AG09309 (cell line): ENCODE measurements around the gene FOSL1.

Experiments
- DNase-seq: peaks from one replicate; pipeline ENCODE4 v3.0.0-alpha.2; 2010; ENCODE audit warnings: low read depth
- H3K4me3 ChIP-seq: 2 replicates; pipeline ENCODE4 v1.5.1; 2011; ENCODE audit warnings: mild to moderate bottlenecking, low read depth, low read length, moderate library complexity; ENCODE audit not compliant: control insufficient read depth
- TF ChIP-seq, protein P1 (sequence below): IDR thresholded peaks from 2 replicates; pipeline ENCODE4 v1.5.1; 2011; ENCODE audit warnings: mild to moderate bottlenecking, low read depth, low read length, inconsistent platforms; ENCODE audit not compliant: insufficient read depth, control insufficient read depth; ENCODE audit errors: missing control alignments

The FOSL1 gene

GRCh38 chr11:65844231-65844872 lies 55.8 kb downstream of the FOSL1 start:
- TF ChIP-seq, protein P1, sequence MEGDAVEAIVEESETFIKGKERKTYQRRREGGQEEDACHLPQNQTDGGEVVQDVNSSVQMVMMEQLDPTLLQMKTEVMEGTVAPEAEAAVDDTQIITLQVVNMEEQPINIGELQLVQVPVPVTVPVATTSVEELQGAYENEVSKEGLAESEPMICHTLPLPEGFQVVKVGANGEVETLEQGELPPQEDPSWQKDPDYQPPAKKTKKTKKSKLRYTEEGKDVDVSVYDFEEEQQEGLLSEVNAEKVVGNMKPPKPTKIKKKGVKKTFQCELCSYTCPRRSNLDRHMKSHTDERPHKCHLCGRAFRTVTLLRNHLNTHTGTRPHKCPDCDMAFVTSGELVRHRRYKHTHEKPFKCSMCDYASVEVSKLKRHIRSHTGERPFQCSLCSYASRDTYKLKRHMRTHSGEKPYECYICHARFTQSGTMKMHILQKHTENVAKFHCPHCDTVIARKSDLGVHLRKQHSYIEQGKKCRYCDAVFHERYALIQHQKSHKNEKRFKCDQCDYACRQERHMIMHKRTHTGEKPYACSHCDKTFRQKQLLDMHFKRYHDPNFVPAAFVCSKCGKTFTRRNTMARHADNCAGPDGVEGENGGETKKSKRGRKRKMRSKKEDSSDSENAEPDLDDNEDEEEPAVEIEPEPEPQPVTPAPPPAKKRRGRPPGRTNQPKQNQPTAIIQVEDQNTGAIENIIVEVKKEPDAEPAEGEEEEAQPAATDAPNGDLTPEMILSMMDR, result no peak
- no peak for DNase-seq
- H3K4me3 ChIP-seq, result no peak overlapping the region

DNA sequence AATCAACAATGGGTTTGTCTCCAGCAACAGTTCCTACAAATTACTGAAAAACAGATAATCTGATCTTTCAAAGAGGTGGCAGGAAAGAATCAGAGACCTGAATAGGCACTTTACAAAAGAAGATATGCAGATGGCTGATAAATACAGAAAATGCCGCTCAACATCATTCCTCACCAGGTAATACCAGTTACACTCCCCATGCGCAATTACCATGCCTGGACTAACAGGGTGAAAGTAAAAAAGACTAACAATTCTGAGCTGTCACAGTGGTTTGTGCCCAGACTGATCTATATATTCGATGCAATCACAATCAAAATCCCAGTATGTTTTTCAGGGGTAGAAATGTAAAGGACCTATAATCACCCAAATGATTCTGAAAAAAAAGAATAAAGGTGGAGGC lies 56.4 kb downstream of the FOSL1 start:
- no peak overlapping the region for H3K4me3 ChIP-seq
- TF ChIP-seq, protein P1, result no peak
- no peak for DNase-seq

DNA sequence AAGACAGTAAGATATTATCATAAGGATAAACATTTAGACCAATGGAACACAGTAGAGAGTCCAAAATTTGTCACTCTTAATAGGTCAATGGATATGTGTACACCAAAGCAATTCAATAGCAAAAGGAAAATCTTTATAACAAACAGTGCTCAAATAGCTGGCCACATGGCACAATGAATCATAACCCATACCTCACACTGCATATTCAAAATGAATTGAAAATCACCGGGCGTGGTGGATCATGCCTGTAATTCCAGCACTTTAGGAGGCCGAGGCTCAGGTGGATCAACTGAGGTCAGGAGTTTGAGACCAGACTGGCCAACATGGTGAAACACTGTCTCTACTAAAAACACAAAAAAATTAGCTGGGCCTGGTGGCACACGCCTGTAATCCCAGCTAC lies 58.0 kb downstream of the FOSL1 start:
- no peak overlapping the region for H3K4me3 ChIP-seq
- TF ChIP-seq, protein P1, result no peak
- no peak for DNase-seq
